Liver (tissue), 9 donors: ENCODE results near the gene ASB7. TPM values are rescaled to one million over a fixed set of nuclear protein-coding genes. Genes with fewer than 3 reads are reported as not detected.

ENCODE experiments used
- DNase-seq: peaks from one replicate; pipeline ENCODE4 v3.0.0-alpha.2; 2017; ENCODE audit warnings: low spot score
- H3K27ac ChIP-seq, 2 donors: one replicate each; pipeline ENCODE4 v1.7.0; 2013; ENCODE audit warnings: inconsistent platforms in 2 of 2, low read length in 2 of 2, control low read depth in 1 of 2, low read depth in 1 of 2, mild to moderate bottlenecking in 1 of 2
- H3K27me3 ChIP-seq, 4 donors: one replicate each; pipeline versions ENCODE4 v1.6.1 to v1.7.0; 2013; ENCODE audit warnings: low read length in 3 of 4, inconsistent platforms in 1 of 4, mild to moderate bottlenecking in 1 of 4, moderate library complexity in 1 of 4; ENCODE audit not compliant: control insufficient read depth in 4 of 4, insufficient read depth in 4 of 4
- H3K36me3 ChIP-seq, 4 donors: one replicate each; pipeline versions ENCODE4 v1.6.1 to v1.7.0; 2013; ENCODE audit warnings: low read length in 3 of 4, mild to moderate bottlenecking in 3 of 4, low read depth in 1 of 4, moderate library complexity in 1 of 4; ENCODE audit not compliant: control insufficient read depth in 4 of 4, insufficient read depth in 3 of 4
- H3K4me1 ChIP-seq, 4 donors: one replicate each; pipeline versions ENCODE4 v1.6.1 to v1.7.0; 2013; ENCODE audit warnings: low read length in 3 of 4, mild to moderate bottlenecking in 3 of 4, moderate library complexity in 1 of 4; ENCODE audit not compliant: control insufficient read depth in 4 of 4, insufficient read depth in 4 of 4
- H3K4me3 ChIP-seq, 3 donors: one replicate each; pipeline versions ENCODE4 v1.6.1 to v1.7.0; 2013; ENCODE audit warnings: low read length in 3 of 3, control low read depth in 1 of 3, low read depth in 1 of 3, mild to moderate bottlenecking in 1 of 3
- H3K9ac ChIP-seq, 2 donors: one replicate each; pipeline ENCODE4 v1.7.0; 2013; ENCODE audit warnings: low read length in 2 of 2, mild to moderate bottlenecking in 2 of 2, moderate library complexity in 2 of 2, control low read depth in 1 of 2, low read depth in 1 of 2
- H3K9me3 ChIP-seq, 4 donors: one replicate each; pipeline versions ENCODE4 v1.6.1 to v1.7.0; 2013; ENCODE audit warnings: low read length in 3 of 4; ENCODE audit not compliant: control insufficient read depth in 4 of 4
- EGR1 ChIP-seq, 2 donors: IDR thresholded peaks; 2 replicates each; pipeline ENCODE4 v1.6.1; 2016 to 2018; ENCODE audit warnings: antibody characterized with exemption in 2 of 2, low read depth in 2 of 2
- FOXA1 ChIP-seq: IDR thresholded peaks from 2 replicates; pipeline ENCODE4 v1.6.1; 2016; ENCODE audit warnings: antibody characterized with exemption
- FOXA2 ChIP-seq: IDR thresholded peaks from 2 replicates; pipeline ENCODE4 v1.6.1; 2016; ENCODE audit warnings: antibody characterized with exemption
- HNF4A ChIP-seq, 2 donors: conservative IDR thresholded peaks; 2 replicates each; pipeline ENCODE4 v1.6.1; 2016; ENCODE audit warnings: antibody characterized with exemption in 2 of 2, mild to moderate bottlenecking in 2 of 2
- HNF4G ChIP-seq: IDR thresholded peaks from 2 replicates; pipeline ENCODE4 v1.6.1; 2016; ENCODE audit warnings: antibody characterized with exemption
- NR2F2 ChIP-seq: IDR thresholded peaks from 2 replicates; pipeline ENCODE4 v1.6.1; 2016; ENCODE audit warnings: antibody characterized with exemption
- RAD21 ChIP-seq, 2 donors: IDR thresholded peaks; 2 replicates each; pipeline ENCODE4 v1.6.1; 2016; ENCODE audit warnings: antibody characterized with exemption in 2 of 2, mild to moderate bottlenecking in 2 of 2
- RXRA ChIP-seq, 2 donors: IDR thresholded peaks; 2 replicates each; pipeline ENCODE4 v1.6.1; 2017 to 2018; ENCODE audit warnings: antibody characterized with exemption in 2 of 2, mild to moderate bottlenecking in 1 of 2
- SP1 ChIP-seq: IDR thresholded peaks from 2 replicates; pipeline ENCODE4 v1.6.1; 2018; ENCODE audit warnings: antibody characterized with exemption, mild to moderate bottlenecking
- WGBS: extraction: QIAGEN DNeasy Blood & Tissue Kit; methylation state at CpG from one replicate; pipeline ENCODE4 v1.1.7; 2013; 5-methylcytosine and 5-hydroxymethylcytosine counted together
- polyA plus RNA-seq, 2 donors: library from polyadenylated mRNA; stranded (reverse) in 1 of 2; unstranded in 1 of 2; fragments of 200-250 nt in 1 of 2; fragments of >200 nt in 1 of 2; fragmentation: Nextera tagmentation in 1 of 2; extraction: Ambion mirVana in 1 of 2; gene quantifications; one replicate each; pipeline versions ENCODE4 v1.2.1 to v1.2.3, GENCODE V29; 2013 to 2015
- total RNA-seq, 2 donors: library from RNA; depleted of rRNA; stranded (reverse); fragments of >200 nt; gene quantifications; one replicate each; pipeline ENCODE4 v1.2.3, GENCODE V29; 2014
- TF ChIP-seq, protein P1 (sequence below): IDR thresholded peaks from 2 replicates; pipeline ENCODE4 v1.6.1; 2016; ENCODE audit warnings: antibody characterized with exemption
- TF ChIP-seq, protein P2 (sequence below): IDR thresholded peaks from 2 replicates; pipeline ENCODE4 v1.6.1; 2016; ENCODE audit warnings: antibody characterized with exemption
- TF ChIP-seq, protein P3 (sequence below): fragments of 150-350 bp; IDR thresholded peaks from 2 replicates; pipeline ENCODE4 v1.5.1; 2017; ENCODE audit warnings: improper control_type of control experiment, low read depth, low read length; ENCODE audit not compliant: missing input control
- TF ChIP-seq, protein P4 (sequence below): IDR thresholded peaks from 2 replicates; pipeline ENCODE4 v1.6.1; 2016; ENCODE audit warnings: antibody characterized with exemption
- TF ChIP-seq, protein P5 (sequence below): IDR thresholded peaks from 2 replicates; pipeline ENCODE4 v1.6.1; 2016; ENCODE audit warnings: antibody characterized with exemption, mild to moderate bottlenecking
- donor health status: healthy.
- donor health status: healthy.
- donor health status: healthy.
- donor health status: healthy.
- donor health status: healthy.

Gene ASB7
- total and polyA plus RNA-seq, 4 donors, result 3.7 to 12.6 (median 6.5) TPM

DNA sequence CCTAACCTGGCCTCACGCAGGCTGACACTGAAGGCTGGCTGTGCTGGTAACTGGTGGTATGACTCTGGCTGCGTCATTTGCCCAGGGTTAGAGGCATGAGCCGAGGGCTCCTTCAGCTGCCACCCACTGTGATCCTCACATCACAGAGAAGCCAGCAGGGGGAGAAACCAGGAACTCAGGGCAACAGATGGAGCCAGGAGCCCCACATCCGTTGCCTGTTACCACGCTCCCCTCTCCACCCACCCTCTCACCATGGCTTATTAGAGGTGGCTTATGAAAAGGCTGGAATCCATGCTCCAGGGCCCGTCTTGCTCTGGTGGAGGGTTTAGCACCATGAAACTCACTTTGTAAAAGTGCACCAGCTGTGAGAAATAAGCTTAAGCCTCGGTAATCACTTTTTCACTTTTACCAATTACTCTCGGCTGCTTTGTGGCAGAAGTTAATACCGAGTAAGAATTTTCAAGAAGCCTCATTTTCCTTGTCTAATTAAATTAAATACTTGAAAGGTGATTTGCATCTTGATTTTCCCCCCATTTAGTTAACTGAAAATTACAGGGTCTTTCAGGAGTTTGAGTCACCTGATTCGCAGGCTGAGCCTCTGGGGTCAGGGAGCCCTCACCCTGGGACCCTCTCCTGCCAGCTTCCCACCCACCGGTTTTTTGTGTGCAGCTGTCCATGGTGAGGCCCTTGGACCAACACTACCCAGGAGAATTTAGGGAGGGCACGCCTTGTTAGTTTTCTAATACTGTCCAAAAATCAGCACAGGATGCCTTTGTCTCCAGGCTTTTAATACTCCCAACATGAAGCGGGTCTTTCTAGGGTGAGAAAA, 60.9 kb downstream of the ASB7 start:
- Histone ChIP-seq H3K9me3 (no peaks in the 10 kb centered on the region), H3K4me1 (no peaks in the 10 kb centered on the region), H3K27me3 (no peaks in the 10 kb centered on the region), H3K27ac (peak overlapping the region in 1 of 2 donors; percentile 8), H3K9ac (no peak overlapping the region), H3K4me3 (no peak overlapping the region), H3K36me3 (no peaks in the 10 kb centered on the region)
- TF ChIP-seq, protein P1, sequence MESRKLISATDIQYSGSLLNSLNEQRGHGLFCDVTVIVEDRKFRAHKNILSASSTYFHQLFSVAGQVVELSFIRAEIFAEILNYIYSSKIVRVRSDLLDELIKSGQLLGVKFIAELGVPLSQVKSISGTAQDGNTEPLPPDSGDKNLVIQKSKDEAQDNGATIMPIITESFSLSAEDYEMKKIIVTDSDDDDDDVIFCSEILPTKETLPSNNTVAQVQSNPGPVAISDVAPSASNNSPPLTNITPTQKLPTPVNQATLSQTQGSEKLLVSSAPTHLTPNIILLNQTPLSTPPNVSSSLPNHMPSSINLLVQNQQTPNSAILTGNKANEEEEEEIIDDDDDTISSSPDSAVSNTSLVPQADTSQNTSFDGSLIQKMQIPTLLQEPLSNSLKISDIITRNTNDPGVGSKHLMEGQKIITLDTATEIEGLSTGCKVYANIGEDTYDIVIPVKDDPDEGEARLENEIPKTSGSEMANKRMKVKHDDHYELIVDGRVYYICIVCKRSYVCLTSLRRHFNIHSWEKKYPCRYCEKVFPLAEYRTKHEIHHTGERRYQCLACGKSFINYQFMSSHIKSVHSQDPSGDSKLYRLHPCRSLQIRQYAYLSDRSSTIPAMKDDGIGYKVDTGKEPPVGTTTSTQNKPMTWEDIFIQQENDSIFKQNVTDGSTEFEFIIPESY, result no peak
- no peak for TF ChIP-seq SP1
- peak in 1 of 2 donors; percentile 13 for TF ChIP-seq RAD21 (IDR thresholded peaks at IDR 0.05)
- TF ChIP-seq, protein P2, sequence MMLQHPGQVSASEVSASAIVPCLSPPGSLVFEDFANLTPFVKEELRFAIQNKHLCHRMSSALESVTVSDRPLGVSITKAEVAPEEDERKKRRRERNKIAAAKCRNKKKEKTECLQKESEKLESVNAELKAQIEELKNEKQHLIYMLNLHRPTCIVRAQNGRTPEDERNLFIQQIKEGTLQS, result no peak
- no peak for TF ChIP-seq FOXA1
- 63% methylated on average over 13 of the region's 13 CpGs for WGBS
- no peak for DNase-seq

DNA sequence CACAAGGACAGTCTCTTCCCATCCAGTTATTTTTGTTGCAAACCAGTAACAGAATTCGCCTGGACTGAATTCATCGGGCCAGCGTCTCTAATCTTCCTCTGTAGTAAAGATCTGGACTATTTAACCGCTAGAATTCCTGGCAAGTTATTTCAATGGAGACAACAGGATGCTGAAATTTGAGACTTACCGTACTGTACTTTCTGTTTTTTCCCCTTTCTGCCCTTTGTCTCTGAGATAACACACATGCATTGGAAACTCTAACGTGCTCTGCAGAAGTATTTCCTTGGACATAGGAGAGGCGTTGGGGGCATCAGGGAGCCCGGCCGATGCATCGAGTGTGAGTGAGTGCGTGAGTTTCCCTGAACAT, 61.5 kb downstream of the ASB7 start:
- Histone ChIP-seq H3K9ac (no peak overlapping the region), H3K27me3 (no peaks in the 10 kb centered on the region), H3K4me1 (no peaks in the 10 kb centered on the region), H3K9me3 (no peaks in the 10 kb centered on the region), H3K27ac (peak overlapping the region in 1 of 2 donors; percentile 8), H3K4me3 (no peak overlapping the region), H3K36me3 (no peaks in the 10 kb centered on the region)
- 67% methylated on average over 11 of the region's 11 CpGs for WGBS
- DNase-seq, result no peak
- TF ChIP-seq, protein P1, result no peak
- TF ChIP-seq RAD21 (IDR thresholded peaks at IDR 0.05) (no peak), NR2F2 (peak; percentile 76), HNF4A (conservative IDR thresholded peaks at IDR 0.05) (no peak)
- TF ChIP-seq, protein P3, sequence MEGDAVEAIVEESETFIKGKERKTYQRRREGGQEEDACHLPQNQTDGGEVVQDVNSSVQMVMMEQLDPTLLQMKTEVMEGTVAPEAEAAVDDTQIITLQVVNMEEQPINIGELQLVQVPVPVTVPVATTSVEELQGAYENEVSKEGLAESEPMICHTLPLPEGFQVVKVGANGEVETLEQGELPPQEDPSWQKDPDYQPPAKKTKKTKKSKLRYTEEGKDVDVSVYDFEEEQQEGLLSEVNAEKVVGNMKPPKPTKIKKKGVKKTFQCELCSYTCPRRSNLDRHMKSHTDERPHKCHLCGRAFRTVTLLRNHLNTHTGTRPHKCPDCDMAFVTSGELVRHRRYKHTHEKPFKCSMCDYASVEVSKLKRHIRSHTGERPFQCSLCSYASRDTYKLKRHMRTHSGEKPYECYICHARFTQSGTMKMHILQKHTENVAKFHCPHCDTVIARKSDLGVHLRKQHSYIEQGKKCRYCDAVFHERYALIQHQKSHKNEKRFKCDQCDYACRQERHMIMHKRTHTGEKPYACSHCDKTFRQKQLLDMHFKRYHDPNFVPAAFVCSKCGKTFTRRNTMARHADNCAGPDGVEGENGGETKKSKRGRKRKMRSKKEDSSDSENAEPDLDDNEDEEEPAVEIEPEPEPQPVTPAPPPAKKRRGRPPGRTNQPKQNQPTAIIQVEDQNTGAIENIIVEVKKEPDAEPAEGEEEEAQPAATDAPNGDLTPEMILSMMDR, result no peak

DNA sequence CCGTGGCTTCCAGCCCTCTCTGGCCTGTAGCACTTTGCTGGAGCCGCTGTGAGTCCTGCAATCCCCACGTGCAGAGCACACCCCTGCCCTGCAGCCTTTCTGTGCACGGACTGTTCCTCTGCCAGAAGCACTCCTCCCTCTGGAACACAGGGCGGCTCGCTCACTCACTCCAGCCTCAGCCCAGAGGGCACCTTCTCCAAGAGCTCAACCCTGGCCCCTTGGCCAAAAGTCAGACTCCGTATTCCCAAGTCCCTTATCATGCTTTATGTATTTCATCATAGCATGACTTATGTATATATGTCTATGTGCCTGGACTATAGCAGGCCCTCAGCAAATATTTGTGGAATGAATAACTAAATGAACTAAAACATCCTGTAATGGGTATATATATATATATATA, 63.2 kb downstream of the ASB7 start:
- Histone ChIP-seq H3K4me3 (no peak overlapping the region), H3K9ac (no peak overlapping the region), H3K9me3 (no peaks in the 10 kb centered on the region), H3K27me3 (no peaks in the 10 kb centered on the region), H3K4me1 (no peaks in the 10 kb centered on the region), H3K36me3 (no peaks in the 10 kb centered on the region), H3K27ac (no peak overlapping the region)
- 66% methylated on average over 7 of the region's 7 CpGs for WGBS
- DNase-seq, result no peak
- TF ChIP-seq RXRA (IDR thresholded peaks at IDR 0.05), result no peak
- no peak for TF ChIP-seq RAD21 (IDR thresholded peaks at IDR 0.05)
- TF ChIP-seq, protein P4, sequence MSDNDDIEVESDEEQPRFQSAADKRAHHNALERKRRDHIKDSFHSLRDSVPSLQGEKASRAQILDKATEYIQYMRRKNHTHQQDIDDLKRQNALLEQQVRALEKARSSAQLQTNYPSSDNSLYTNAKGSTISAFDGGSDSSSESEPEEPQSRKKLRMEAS, result no peak
- TF ChIP-seq FOXA2, result no peak
- TF ChIP-seq, protein P5, sequence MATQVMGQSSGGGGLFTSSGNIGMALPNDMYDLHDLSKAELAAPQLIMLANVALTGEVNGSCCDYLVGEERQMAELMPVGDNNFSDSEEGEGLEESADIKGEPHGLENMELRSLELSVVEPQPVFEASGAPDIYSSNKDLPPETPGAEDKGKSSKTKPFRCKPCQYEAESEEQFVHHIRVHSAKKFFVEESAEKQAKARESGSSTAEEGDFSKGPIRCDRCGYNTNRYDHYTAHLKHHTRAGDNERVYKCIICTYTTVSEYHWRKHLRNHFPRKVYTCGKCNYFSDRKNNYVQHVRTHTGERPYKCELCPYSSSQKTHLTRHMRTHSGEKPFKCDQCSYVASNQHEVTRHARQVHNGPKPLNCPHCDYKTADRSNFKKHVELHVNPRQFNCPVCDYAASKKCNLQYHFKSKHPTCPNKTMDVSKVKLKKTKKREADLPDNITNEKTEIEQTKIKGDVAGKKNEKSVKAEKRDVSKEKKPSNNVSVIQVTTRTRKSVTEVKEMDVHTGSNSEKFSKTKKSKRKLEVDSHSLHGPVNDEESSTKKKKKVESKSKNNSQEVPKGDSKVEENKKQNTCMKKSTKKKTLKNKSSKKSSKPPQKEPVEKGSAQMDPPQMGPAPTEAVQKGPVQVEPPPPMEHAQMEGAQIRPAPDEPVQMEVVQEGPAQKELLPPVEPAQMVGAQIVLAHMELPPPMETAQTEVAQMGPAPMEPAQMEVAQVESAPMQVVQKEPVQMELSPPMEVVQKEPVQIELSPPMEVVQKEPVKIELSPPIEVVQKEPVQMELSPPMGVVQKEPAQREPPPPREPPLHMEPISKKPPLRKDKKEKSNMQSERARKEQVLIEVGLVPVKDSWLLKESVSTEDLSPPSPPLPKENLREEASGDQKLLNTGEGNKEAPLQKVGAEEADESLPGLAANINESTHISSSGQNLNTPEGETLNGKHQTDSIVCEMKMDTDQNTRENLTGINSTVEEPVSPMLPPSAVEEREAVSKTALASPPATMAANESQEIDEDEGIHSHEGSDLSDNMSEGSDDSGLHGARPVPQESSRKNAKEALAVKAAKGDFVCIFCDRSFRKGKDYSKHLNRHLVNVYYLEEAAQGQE, result no peak
- TF ChIP-seq HNF4G, result no peak
- TF ChIP-seq, protein P3, result no peak
- no peak for TF ChIP-seq EGR1 (IDR thresholded peaks at IDR 0.05; ENCODE audit: low read depth in 2 of 2)
